ENCODE data around the gene RNF44. TPM values are rescaled to one million over a fixed set of nuclear protein-coding genes. Genes with fewer than 3 reads are reported as not detected.

The RNF44 gene
- total and polyA plus RNA-seq, 4 donors, result 3.2 to 6.4 (median 4.7) TPM

GRCh38 chr5:176535101-176535663, 2.0 kb downstream of the RNF44 start:
- no peak for DNase-seq (ENCODE audit: low spot score)
- H3K27me3 ChIP-seq (ENCODE audit: control insufficient read depth in 4 of 4, insufficient read depth in 4 of 4, low read length in 3 of 4), result no peaks in the 10 kb centered on the region
- H3K27ac ChIP-seq (ENCODE audit: low read depth in 1 of 2, low read length in 2 of 2), result peak overlapping the region; percentile 97 to 99
- H3K4me3 ChIP-seq (ENCODE audit: low read depth in 1 of 3, low read length in 3 of 3), result peak overlapping the region; percentile 73 to 85 (median 78)
- TF ChIP-seq FOXA2 (IDR thresholded peaks at IDR 0.05) (no peak), YY1 (IDR thresholded peaks at IDR 0.05) (peak; percentile 16), TAF1 (conservative IDR thresholded peaks at IDR 0.05) (no peak)
- TF ChIP-seq, protein P1, sequence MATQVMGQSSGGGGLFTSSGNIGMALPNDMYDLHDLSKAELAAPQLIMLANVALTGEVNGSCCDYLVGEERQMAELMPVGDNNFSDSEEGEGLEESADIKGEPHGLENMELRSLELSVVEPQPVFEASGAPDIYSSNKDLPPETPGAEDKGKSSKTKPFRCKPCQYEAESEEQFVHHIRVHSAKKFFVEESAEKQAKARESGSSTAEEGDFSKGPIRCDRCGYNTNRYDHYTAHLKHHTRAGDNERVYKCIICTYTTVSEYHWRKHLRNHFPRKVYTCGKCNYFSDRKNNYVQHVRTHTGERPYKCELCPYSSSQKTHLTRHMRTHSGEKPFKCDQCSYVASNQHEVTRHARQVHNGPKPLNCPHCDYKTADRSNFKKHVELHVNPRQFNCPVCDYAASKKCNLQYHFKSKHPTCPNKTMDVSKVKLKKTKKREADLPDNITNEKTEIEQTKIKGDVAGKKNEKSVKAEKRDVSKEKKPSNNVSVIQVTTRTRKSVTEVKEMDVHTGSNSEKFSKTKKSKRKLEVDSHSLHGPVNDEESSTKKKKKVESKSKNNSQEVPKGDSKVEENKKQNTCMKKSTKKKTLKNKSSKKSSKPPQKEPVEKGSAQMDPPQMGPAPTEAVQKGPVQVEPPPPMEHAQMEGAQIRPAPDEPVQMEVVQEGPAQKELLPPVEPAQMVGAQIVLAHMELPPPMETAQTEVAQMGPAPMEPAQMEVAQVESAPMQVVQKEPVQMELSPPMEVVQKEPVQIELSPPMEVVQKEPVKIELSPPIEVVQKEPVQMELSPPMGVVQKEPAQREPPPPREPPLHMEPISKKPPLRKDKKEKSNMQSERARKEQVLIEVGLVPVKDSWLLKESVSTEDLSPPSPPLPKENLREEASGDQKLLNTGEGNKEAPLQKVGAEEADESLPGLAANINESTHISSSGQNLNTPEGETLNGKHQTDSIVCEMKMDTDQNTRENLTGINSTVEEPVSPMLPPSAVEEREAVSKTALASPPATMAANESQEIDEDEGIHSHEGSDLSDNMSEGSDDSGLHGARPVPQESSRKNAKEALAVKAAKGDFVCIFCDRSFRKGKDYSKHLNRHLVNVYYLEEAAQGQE (IDR thresholded peaks at IDR 0.05), result no peak
- TF ChIP-seq, protein P2, sequence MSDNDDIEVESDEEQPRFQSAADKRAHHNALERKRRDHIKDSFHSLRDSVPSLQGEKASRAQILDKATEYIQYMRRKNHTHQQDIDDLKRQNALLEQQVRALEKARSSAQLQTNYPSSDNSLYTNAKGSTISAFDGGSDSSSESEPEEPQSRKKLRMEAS (IDR thresholded peaks at IDR 0.05), result peak; percentile 11
- peaks cover 0 to 14% (median 4%) of the 10 kb centered on the region in 4 donors for H3K36me3 ChIP-seq (ENCODE audit: control insufficient read depth in 4 of 4, insufficient read depth in 3 of 4, low read depth in 1 of 4, low read length in 3 of 4)
- H3K4me1 ChIP-seq (ENCODE audit: control insufficient read depth in 4 of 4, insufficient read depth in 4 of 4, low read length in 3 of 4), result peaks cover 20 to 46% (median 42%) of the 10 kb centered on the region in 4 donors
- H3K9me3 ChIP-seq (ENCODE audit: control insufficient read depth in 4 of 4, low read length in 3 of 4), result no peaks in the 10 kb centered on the region
- H3K9ac ChIP-seq (ENCODE audit: low read depth in 1 of 2, low read length in 2 of 2), result peak overlapping the region; percentile 44 to 70
- WGBS, result 61% methylated on average over 11 of the region's 11 CpGs

GRCh38 chr5:176534640-176535039, 2.6 kb downstream of the RNF44 start:
- H3K4me3 ChIP-seq (ENCODE audit: low read depth in 1 of 3, low read length in 3 of 3), result no peak overlapping the region
- peak overlapping the region; percentile 97 to 99 for H3K27ac ChIP-seq (ENCODE audit: low read depth in 1 of 2, low read length in 2 of 2)
- WGBS, result 23% methylated on average over 4 of the region's 4 CpGs
- H3K9me3 ChIP-seq (ENCODE audit: control insufficient read depth in 4 of 4, low read length in 3 of 4), result no peaks in the 10 kb centered on the region
- H3K27me3 ChIP-seq (ENCODE audit: control insufficient read depth in 4 of 4, insufficient read depth in 4 of 4, low read length in 3 of 4), result no peaks in the 10 kb centered on the region
- H3K9ac ChIP-seq (ENCODE audit: low read depth in 1 of 2, low read length in 2 of 2), result peak overlapping the region in 1 of 2 donors; percentile 22
- peaks cover 20 to 46% (median 42%) of the 10 kb centered on the region in 4 donors for H3K4me1 ChIP-seq (ENCODE audit: control insufficient read depth in 4 of 4, insufficient read depth in 4 of 4, low read length in 3 of 4)
- peak; percentile 38 to 44 for TF ChIP-seq HNF4A (conservative IDR thresholded peaks at IDR 0.05)
- peak in 1 of 2 donors; percentile 31 for TF ChIP-seq RXRA (IDR thresholded peaks at IDR 0.05)
- TF ChIP-seq, protein P1 (IDR thresholded peaks at IDR 0.05), result no peak
- no peak for DNase-seq (ENCODE audit: low spot score)
- H3K36me3 ChIP-seq (ENCODE audit: control insufficient read depth in 4 of 4, insufficient read depth in 3 of 4, low read depth in 1 of 4, low read length in 3 of 4), result peaks cover 0 to 16% (median 4%) of the 10 kb centered on the region in 4 donors

All from liver (tissue), 9 donors.